Stimulated activated CD4-positive, alpha-beta T cell treated with anti-CD3 and anti-CD28 coated beads, Interleukin-4, amount 100 ng/mL, for 48 hours (primary cell): Measurements from ENCODE around the gene ACO1.

Experiments
- DNase-seq, 2 donors: peaks; one replicate each; pipeline ENCODE4 v3.0.0-alpha.2; 2020; ENCODE audit warnings: low read depth in 2 of 2

The ACO1 gene

DNA sequence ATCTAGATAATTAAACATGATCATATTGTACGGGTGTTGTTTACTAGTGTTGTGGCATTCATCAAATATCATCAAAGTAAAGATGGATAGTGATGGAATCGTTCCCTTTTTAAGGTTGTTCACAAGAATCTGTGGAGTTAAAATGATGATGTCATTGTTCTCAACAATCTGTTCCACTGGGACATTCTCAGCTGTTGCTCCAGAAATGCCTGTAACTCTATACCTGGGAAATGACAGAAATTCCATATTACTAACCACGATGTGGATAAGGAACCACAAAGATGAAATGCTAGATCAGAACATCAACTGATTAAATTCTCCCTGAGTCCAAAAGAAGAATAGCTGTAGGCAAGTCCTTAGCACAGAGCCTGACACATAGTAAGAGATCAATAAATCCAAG is 103.5 kb downstream of the ACO1 start:
- no peak for DNase-seq

GRCh38 chr9:32490601-32491000 is 106.2 kb downstream of the ACO1 start:
- no peak for DNase-seq

- DNase-seq = no peak
These were observed 113.5 kb downstream of the ACO1 start for GRCh38 chr9:32497921-32498320.

- no peak for DNase-seq
These were observed 116.3 kb downstream of the ACO1 start for GRCh38 chr9:32500768-32501167.

DNA sequence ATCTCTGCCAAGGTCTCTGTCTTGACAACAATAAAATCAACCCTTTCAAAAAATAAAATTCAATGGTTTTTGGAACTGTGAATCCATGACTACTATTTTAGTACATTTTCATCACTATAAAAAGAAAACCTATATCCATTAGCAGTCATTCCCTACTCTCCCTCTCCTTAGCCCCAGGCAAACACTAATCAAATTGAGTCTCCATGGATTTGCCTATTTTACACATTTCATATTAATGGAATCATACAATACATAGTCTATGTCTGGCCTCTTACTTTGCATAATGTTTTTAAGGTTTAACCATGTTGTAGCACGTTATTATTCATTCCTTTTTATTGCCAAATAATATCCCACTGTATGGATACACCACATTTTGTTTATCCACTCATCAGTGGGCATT is 117.4 kb downstream of the ACO1 start:
- DNase-seq = no peak

DNA sequence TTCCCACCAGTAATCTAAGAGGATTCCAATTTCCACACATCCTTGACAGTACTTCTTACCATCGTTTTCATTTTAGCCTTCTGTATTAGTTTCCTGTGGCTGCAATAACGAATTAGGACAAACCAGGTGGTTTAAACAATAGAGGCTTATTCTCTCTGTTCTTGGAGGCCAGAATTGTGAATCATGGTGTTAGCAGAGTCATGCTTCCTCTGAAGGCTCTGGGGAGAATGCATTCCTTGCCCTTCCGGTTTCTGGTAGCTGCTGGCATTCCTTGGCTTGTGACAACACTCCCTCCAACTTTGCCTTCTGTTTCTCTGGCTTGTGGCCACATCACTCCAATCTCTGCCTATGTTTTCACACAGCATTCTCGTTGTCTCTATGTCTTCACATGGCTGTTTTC is 118.0 kb downstream of the ACO1 start:
- DNase-seq = no peak

- no peak for DNase-seq
These were observed 118.6 kb downstream of the ACO1 start for GRCh38 chr9:32503008-32503407.
